IPS-11a (cell line): ENCODE measurements around the gene HJURP.

Experiments
- H3K4me3 ChIP-seq: one replicate; pipeline ENCODE4 v1.5.1; 2013; ENCODE audit warnings: low read depth, low read length, control low read depth

Gene HJURP

DNA sequence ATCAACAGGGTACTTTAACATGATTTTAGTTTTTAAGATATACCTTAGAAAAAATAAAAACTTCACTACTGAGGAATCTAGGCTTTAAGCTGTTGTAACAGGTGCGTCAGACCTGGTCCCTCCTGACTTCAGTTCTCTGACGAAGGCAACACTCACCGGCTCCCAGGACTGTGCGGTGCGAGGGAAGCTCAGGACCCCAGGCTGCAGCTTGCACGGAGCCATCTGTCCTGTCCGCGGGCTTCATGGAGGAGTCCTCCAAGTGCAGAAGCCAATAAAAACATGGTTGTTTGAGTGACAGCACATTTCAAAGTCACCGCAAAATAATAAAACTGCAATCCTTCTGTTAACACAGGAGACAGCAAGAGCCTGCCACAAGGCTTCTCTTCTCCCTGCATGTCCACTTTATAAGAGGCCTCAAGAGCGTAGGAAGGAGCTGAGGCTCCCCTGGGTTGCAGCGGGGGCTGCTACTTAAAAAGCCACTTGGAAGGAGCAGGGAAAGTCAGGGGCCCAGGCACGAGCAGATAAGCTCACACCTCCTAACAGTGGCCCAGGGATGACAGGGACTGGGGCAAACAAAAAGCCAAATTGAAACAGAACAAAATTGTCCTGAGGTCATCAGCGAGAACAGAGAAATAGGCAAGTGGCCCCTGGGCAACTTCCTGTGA, 4.6 kb downstream of the HJURP start:
- no peak overlapping the region for H3K4me3 ChIP-seq

DNA sequence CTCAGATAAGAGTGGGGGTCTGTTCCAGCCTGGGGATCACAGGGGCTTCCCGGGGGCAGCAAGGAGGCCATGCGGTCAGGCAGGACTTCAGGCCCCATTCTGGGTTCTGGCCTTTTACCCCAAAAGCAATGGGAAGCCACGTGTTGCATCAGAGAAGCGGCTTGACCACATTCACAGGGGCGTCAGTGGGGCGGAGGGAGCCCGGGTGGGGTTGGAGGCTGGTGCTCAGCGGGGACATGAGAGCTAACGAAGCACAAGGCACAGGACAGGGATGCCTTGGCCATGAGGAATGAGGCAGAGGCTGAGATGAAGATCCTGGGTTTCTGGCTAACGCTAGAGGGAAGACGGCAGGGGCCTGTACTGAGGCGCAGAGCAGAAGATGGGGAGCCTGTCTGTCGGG, 6.1 kb downstream of the HJURP start:
- H3K4me3 ChIP-seq = no peak overlapping the region

DNA sequence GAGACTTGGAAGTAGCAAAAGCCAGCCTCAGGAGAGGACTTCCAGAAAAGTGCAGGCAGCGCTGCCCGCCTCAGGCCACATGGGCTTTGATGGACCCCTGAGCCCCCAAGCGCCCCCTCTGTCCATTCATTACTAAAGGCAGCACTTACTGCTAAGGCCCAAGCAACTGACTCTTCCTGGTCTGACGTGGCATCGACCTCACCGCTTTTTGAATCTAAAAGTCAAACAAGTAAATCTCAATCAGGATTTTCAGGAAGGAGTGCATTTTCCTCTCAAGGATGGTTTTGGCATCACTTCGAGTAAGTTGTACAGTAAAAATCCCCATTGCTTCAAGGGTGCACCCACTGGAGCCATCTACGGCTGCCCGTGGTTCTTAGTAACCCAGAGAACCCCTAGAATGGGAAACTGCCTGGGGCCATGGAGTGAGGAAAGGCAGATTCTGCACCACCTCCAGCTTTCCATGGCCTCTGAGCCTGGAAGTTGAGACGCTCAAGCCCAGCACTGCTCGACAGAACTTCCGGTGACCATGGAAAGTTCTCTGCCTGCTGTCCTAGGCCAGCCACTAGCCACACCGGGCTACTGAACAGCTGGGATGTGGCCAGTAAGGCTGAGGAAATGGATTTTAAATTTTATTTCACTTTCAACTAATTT, 7.0 kb downstream of the HJURP start:
- no peak overlapping the region for H3K4me3 ChIP-seq

DNA sequence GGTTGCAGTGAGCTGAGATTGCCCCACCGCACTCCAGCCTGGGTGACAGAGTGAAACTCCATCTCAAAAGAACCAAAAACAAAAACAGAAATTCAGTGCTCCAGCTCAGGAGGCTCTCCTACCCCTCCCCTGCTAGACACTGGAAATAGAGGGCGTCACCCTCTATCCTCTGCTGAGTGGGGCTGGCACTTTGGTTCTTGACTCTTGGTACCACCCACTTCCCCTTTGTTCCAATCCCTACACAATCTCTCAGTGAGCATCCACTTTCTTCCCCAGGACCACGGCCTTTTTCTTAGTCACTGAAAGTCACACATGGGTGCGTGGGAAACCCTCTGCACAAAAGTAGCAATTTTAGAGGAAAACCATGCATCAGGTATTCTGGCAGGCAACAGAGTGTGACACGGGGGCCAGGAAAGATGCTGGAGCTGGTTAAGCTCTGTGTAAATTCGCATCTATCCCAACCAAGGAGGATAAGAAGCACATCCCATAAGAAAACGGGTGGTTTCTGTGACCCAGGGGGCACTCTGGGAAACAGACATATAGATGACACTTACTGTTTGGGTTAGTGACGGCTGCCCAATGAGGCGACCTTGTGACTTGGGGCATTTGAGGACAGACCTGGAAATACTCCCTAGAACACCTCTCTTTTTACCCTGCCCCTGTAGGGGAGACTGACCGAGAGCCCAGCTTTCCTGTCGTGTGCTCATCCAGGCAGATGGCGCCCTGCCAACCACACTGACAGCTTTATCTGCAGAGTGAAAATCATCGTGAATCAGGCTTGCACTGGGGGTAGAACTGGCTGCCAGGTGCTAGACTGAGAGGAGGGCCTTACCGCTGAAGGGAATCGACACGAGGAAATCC, 7.7 kb downstream of the HJURP start:
- no peak overlapping the region for H3K4me3 ChIP-seq

DNA sequence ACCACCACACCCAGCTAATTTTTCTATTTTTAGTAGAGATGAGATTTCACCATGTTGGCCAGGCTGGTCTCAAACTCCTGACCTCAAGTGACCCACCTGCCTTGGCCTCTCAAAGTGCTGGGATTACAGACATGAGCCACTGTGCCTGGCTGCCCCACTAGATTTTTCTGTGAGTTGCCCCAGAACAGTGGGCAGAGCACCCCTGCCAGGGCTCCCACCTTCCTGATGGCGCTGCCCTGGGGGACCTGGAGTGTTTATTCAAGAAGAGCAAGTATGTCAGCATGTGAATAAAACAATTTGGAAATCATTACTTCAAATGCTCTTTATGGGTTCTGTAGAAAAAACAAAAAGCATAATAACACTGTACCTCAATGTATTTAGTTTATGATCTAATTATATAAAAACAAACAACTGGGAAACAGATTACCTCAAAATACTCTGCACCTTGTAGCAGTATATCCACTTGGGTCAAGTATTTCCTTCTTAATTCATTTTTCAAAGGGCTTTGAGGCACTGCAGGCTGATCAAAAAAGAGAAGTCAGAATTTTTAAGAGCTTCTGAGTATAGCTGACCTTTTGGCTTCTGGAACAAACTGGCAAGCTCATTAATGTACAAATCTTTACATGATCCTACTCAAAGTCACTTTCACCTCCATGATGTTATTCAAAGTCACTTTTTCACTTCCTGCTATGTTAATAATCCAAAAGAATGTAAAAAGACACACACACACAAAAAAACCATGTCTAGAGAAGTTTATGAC, 8.9 kb downstream of the HJURP start:
- no peak overlapping the region for H3K4me3 ChIP-seq

DNA sequence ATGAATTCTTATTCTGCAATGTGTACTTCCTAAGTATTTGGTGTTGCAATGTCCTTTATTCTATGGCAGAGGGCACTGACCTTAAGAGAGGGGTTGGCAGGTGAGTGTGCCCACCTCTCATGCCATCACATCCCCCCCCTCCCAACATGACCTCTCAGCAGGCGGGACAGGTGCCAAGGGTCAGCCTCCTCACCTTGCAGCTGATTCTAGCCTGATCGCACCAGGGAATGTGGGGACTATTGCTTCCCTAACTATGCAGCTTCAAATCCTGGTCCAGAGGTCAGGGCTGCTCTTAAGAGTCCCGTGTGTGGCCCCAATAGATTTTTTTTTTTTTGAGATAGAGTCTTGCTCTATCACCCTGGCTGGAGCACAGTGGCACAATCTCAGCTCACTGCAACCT, 9.5 kb downstream of the HJURP start:
- no peak overlapping the region for H3K4me3 ChIP-seq

DNA sequence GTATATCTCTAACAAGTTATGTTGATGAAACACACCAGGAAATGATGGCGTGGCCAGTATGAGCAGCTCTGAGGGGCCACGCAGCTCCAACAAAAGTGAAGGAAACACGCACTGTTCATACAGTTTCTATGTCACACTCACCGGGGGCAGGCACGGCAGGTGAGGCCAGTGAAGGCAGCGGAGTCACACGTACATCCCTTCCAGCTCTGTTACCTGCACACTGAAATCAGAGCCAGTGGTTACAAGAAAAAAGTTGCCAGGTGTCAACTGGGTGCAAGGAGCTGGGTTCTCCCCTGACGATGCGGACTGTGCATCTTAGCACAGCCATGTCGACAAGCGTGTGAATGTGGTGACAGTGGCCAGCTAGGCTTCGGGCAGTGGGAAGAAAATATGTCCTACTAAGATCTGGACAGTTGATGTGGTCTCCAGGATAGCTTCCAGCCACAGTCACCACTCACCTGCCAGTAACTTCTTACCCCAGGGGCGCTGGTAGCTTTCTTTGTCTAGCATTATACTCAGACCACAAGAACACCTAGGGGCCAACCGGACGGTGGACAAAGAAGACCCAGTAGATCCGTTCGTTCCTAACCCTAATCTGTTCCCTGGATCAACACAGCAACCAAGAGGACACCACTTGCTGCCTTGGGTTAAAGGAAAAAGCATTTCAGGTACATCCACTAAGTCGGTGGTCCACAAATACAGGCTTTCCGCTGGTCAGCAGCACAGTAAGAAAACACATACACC, 10.1 kb downstream of the HJURP start:
- H3K4me3 ChIP-seq = no peak overlapping the region

DNA sequence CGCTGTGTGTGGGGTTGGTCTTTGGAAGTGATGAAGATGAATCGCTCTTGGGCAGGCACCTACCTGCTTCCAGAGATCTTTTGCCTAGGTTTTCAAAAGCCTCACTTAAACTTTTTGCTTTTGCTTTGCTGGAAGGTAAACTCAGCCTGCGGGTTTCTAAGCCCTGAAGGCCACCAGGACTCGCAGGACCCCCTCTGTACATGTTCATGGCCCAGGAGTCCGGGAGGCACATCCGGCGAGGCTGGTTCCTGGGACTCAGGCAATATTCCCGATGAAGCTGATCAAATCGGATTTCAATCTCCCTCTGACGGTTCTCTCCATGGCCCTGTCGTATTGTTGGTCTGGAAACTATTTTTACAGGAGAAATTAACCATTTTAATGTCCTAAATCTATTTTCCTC, 13.2 kb downstream of the HJURP start:
- no peak overlapping the region for H3K4me3 ChIP-seq

DNA sequence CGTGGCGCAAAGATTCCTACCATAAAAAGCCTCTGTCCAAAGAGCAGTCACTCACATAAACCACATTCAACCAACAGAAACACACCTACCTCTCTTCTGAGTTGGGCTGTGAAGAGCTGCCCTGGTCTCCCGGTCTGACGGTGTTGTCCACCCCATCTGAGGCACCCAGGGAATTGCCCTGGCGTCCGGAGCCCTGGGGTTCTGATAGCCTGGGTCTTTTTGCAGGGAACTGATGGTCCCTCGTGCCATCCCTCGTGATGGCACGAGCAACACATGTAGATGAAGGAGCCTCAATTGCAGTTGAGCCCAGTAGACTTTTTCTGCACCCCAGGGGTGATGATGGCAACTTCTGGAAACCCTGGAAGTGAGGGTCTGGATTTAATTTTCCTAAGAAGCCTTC, 13.8 kb downstream of the HJURP start:
- no peak overlapping the region for H3K4me3 ChIP-seq

DNA sequence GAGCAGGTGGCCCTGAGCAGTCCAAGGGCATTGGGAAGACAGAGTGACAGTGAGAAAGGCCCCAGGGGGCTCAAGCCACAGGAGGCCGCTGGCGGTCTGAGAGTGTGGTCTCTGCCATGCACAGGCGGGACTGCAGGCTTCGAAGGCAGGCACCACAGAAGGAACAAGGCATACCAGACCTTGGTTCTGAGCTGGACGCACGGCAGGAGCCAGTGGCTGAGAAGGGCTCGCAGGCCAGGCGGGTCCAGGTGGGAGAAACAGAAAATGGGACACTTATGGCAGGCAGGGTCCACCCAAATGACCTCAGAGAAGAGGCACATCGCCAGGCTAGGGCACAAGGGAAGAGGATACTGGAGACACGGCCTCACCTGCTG, 14.9 kb downstream of the HJURP start:
- no peak overlapping the region for H3K4me3 ChIP-seq

DNA sequence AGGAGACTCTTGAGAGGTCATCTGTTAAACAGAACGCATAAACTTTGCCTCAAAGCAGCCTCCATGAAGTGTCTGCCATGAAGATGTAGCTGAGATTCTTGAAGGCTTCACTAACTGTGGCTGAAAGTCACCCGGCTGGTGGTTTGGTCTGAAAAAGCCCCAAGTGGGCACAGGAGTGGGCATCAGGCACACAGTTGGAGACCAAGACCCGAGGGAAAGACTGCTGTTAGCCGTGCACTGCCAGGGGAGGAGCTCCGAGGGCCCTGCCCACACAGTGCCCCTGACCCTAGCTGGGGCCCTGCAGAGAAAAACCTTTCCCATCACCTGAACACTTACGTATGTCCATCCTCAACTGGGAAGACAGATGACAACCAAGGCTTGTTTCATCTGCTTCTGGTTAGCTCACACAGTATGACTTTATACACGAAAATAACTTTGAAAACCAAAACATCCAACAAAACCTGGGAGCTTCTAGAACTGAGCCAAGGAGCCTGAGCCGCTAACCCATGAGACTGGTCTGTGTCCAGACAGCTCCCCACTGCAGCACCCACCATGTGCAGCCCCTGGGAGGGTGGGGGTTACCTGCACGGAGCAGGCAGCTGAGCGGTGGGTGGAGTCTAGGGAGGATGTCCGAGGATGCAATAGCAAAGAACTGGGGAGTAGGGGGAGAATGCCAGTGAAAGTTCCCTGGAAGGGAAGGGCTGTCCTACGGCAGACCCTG, 15.4 kb downstream of the HJURP start:
- H3K4me3 ChIP-seq = no peak overlapping the region

DNA sequence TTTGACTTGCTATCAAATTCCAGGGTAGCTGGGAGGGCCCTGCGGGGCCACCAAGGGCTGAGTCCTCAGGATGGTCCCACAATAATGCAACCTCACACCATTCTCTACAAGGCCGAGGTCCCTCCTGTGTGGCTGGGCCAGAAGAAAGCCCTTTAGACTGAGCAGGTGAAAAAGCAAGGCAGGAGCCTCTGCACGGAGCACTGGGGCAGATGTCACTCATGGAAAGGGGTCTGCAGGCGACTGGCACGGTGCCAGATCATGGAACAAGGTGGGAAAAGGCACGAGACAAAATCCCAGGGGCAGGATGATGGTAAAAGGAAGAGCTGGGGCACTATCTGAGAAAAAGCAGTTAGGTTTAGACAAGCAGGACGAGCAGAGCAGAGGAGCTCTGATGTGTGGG, 16.1 kb downstream of the HJURP start:
- H3K4me3 ChIP-seq = no peak overlapping the region

DNA sequence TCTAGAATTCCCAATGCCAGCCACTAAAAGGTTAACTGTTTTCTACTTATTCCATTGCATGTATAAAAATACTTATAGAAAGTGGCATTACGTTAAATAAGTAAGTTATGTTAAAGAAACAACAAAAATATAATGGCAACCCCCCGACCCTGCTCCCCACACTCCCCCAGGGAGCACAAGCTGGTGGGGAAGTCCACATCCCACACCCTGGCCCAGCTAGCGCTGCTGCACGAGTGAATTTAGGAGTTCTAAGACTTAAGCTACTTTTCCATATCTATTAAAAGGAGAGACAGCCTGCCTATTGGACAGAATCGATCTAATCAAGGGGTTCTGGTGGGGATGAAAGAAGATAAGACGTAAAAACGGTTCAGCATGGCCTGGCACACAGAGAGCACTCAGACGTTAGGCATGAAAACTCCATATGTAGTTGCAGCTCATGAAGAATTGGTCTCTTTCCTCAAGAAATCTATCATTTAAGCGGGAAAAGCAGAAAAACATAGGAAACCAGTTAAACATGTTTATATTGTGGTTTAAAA, 16.6 kb downstream of the HJURP start:
- no peak overlapping the region for H3K4me3 ChIP-seq

DNA sequence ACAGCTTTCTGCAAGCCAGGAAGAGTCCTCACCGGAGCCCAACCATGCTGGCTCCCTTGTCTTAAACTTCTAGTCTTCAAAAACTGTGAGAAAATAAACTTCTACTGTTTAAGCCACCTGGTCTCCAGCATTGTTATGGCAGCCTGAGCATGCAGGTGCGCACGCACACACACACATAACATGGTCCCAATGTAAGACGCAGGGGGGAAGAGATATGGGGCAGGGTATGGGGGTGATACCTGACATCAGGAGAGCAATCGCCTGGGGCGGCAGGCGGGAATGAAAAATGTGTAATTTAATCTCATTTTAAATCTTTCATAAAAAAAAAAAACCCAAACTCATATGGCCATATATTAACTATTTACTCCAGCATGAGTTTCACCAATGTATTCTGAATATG, 18.0 kb downstream of the HJURP start:
- no peak overlapping the region for H3K4me3 ChIP-seq

DNA sequence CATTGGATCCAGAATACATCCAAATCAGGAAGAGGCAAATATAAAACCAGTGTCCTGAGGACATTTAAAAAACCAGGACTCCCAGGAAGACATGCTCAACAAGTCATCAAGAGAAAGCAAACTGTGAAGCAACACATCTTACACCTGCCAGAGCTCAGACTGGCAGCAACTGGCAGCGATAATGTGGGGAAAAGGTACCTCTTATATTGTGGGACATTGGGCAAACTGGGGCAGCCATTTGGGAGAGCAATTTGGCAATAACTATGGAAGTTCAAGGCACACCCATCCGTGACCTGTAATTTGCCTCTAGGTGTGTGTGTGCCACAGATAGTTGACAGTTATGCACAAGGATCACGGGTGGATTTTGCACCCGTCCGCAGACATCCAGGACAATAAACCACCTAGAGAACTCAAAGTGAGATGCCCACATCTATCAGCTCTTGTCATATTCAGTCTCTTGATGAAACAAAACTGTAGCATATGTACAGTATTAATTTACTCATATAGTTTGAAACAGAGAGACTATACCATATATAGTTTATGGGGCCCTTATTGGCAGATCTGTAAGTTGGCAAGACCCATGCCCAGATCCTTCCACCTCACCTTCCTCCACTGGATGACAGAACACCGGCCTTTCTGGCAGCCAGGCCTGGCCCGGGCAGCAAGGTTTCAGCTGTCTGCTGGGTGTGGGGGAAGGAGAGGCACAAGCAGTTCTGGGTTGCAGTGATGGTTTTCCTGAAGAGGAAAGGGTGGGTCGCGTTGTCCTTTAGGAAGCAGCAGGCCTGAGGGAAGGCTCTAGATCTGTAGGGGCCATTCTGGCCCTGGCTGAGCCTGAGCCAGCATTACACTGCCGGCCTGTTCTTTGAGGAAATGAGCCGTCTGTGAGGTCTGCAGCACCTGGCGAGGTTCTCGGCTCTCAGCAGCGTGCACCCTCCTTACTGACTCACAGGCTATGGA, 18.8 kb downstream of the HJURP start:
- H3K4me3 ChIP-seq = no peak overlapping the region

DNA sequence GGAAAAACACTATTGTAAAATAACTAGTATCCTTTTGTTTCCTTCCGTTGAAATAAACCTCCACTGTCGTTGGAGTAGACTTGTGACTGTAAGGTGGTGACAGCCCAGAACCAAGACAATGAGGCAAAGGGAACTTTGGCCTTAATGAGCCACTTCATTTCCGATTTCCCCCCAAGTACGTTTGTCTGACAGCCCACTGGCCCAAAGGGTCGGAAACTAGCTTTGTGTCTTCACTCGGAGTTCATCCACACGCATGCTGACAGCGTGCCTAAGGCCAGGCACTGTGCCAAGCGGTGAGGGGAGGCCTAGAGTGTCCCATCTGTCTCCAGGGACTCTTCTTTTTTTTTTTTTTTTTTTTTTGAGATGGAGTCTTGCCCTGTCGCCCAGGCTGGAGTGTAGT, 21.0 kb downstream of the HJURP start:
- no peak overlapping the region for H3K4me3 ChIP-seq

DNA sequence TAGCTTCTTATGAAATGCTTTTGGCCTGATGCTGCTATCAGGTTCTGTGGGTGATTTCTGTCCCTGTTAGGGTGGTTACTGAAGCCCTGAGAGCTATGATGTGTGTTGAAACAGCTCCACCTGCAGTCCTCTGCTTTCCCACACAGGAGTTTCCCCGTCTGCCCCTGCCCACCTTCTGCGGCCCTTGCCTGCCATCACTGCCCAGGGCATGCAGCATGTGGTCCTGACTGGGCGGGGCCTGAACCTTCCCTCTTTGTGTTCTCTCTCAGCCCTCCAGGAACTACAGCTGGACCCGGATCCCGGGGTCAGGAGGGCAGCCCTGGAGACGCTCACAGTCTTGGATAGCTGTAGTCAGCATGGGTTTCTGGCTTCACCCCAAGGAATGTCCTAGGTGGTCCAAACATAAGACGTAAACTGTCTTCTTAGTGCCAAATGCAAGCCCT, 21.4 kb downstream of the HJURP start:
- no peak overlapping the region for H3K4me3 ChIP-seq

DNA sequence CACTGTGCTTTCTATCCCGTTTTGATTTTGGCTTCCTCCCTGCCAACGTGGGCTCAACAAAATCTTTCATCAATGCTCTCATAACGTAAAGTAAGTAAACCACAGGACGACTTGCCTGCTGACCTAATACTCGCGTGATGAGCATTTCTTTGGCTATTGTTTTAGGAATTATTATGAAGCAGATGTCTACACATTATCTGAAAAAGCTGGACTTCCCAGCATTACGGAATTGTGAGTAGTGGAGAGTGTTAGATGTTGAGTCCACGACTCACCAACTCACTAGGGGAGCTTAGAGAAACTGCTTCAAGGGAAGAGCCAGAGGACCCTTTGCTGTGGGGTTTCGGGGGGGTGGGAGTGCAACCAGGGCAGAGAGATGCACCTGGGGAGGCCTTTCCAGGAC, 21.9 kb downstream of the HJURP start:
- no peak overlapping the region for H3K4me3 ChIP-seq

DNA sequence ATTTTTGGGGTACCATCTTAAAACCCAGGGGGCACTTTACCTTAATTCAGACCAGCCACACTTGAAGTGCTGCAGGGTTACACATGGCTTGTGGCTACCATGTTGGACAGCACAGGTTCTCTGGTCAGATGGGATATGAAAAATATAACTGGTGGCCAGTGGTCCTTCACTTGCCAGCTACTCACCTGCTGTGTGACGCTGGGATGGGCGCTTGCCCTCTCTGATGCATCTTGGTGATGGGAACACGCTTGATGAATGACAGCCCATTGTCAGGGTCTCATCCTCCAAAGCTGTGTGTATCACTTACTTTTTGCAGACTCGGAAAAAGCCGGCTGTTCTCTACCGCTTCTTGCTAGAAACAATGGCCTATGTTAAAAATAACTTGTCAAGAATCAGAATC, 22.5 kb downstream of the HJURP start:
- H3K4me3 ChIP-seq = no peak overlapping the region
